Adrenal gland (tissue), 12 donors: Measurements from ENCODE around the gene CMIP. TPM values are rescaled to one million over a fixed set of nuclear protein-coding genes. Genes with fewer than 3 reads are reported as not detected.

ENCODE experiments used
- DNase-seq, 7 donors: peaks; one replicate each; pipeline ENCODE4 v3.0.0-alpha.2; 2019 to 2020
- H3K27ac ChIP-seq, 5 donors: fragments of 200-600 bp; sonication (generic) in 4 of 5; 1 replicate in 3 of 5; 2 replicates in 2 of 5; pipeline versions ENCODE4 v1.5.1 to v1.8.0; 2016 to 2020; ENCODE audit warnings: mild to moderate bottlenecking in 1 of 5
- H3K27me3 ChIP-seq: fragments of 200-600 bp; 2 replicates; pipeline ENCODE4 v1.8.0; 2021
- H3K36me3 ChIP-seq, 2 donors: fragments of 200-600 bp; replicated peaks in 1 of 2; 1 replicate in 1 of 2; 2 replicates in 1 of 2; pipeline versions ENCODE4 v1.5.1 to v1.8.0; 2018 to 2022
- H3K4me1 ChIP-seq, 2 donors: fragments of 200-600 bp; replicated peaks in 1 of 2; 1 replicate in 1 of 2; 2 replicates in 1 of 2; pipeline versions ENCODE4 v1.5.1 to v1.8.0; 2018 to 2021
- H3K4me3 ChIP-seq, 4 donors: fragments of 200-600 bp; sonication (generic) in 3 of 4; one replicate each; pipeline ENCODE4 v1.5.1; 2016 to 2018
- H3K9me3 ChIP-seq, 3 donors: fragments of 200-600 bp; sonication (generic) in 1 of 3; replicated peaks in 1 of 3; 1 replicate in 2 of 3; 2 replicates in 1 of 3; pipeline versions ENCODE4 v1.5.1 to v1.8.0; 2016 to 2021
- POLR2A ChIP-seq, 2 donors: fragments of 450-650 bp; IDR thresholded peaks; one replicate each; pipeline ENCODE4 v1.6.1; 2017; ENCODE audit warnings: antibody characterized with exemption in 2 of 2, mild to moderate bottlenecking in 2 of 2, moderate library complexity in 1 of 2
- WGBS, 4 donors: extraction: QIAGEN DNeasy Blood & Tissue Kit in 2 of 4; methylation state at CpG; one replicate each; pipeline versions ENCODE4 v1.1.5 to v1.1.7; 2013 to 2017; 5-methylcytosine and 5-hydroxymethylcytosine counted together
- intact Hi-C, 2 donors: fragments of 100-400 bp; cut with DNase I; formaldehyde crosslinking; loops; one replicate each; pipeline versions ENCODE4 v1.14.1 to v1.15.0; 2022 to 2023
- polyA plus RNA-seq, 3 donors: library from polyadenylated mRNA; stranded (reverse); fragments of 200-250 nt in 2 of 3; fragments of 350-450 nt in 1 of 3; fragmentation: Illumina TruSeq in 1 of 3; extraction: RNeasy Lipid Tissue Mini Kit (QIAGEN cat#74804) in 1 of 3; gene quantifications; one replicate each; pipeline ENCODE4 v1.2.3, GENCODE V29; 2013 to 2014
- total RNA-seq, 9 donors: library from RNA; depleted of rRNA in 4 of 9; stranded (reverse); fragments of >200 nt in 4 of 9; fragments of 120-200 nt in 1 of 9; fragmentation: NEBNext Ultra II Directional in 1 of 9; extraction: Animal tissue kit (Norgen Biotek cat#: 25700) in 1 of 9; gene quantifications; one replicate each; pipeline versions ENCODE4 v1.1.0 to v1.2.4, GENCODE V29; 2013 to 2023
- TF ChIP-seq, protein P1 (sequence below), 6 experiments: fragments of 450-650 bp in 4 of 6; fragments of 200-600 bp in 2 of 6; sonication (generic) in 1 of 6; IDR thresholded peaks; 1 replicate in 5 of 6; 2 replicates in 1 of 6; pipeline versions ENCODE4 v1.5.1 to v1.8.0; 2016 to 2021; ENCODE audit warnings: antibody characterized with exemption in 6 of 6, mild to moderate bottlenecking in 2 of 6, moderate library complexity in 1 of 6
- donor health status: healthy with polysubstance abuse.
- donor health status: Bipolar disorder and iron deficiency.
- donor health status: DM: yes; HTN: yes; CAD: no.
- donor health status: DM: no; HTN: no; CAD: no.
- donor health status: DM: no; HTN: no; CAD: no.
- donor health status: DM: yes; HTN: yes; CAD: no.

CMIP gene
- total and polyA plus RNA-seq, 12 donors = 8.1 to 87.9 (median 42.5) TPM

DNA sequence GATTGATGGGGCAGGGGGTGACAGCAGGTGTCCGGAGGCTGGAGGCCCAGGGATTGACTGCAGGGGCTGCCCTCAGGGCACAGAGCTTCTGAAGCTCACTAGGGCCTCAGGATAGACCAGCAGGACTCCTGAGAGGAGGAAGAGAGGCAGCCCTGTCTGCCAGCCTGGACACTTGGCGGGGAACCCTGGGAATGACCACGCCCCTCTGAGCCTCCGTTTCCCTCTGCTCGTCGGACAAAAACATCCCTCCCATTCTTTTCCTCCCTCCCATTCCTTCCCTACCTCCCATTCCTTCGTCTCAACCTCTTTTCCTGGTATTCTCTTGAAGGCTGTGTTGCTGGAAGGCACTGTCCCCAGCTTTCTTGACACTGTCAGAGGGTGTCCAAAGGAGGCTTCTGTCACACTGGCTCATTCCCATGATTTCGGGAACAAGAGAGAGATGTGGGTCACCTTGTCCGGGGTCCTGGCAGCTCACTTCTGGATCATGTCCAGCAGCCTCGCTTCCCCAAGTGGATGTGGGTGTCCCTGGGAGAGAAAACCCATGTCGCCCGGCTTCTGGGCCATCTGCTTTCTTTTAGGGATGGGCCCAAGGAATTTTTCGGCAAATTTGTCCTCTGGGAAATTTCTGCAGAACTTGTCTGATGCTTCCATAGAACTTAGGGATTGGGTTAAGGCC is 145.5 kb downstream of the CMIP start:
- intact Hi-C loops = loop anchor here in 1 of 2 donors (10.0 kb wide), 1 partner anchor 55 kb away; no protein-coding TSS in a partner anchor
- no peak for TF ChIP-seq POLR2A (IDR thresholded peaks at IDR 0.05)
- TF ChIP-seq, protein P1, sequence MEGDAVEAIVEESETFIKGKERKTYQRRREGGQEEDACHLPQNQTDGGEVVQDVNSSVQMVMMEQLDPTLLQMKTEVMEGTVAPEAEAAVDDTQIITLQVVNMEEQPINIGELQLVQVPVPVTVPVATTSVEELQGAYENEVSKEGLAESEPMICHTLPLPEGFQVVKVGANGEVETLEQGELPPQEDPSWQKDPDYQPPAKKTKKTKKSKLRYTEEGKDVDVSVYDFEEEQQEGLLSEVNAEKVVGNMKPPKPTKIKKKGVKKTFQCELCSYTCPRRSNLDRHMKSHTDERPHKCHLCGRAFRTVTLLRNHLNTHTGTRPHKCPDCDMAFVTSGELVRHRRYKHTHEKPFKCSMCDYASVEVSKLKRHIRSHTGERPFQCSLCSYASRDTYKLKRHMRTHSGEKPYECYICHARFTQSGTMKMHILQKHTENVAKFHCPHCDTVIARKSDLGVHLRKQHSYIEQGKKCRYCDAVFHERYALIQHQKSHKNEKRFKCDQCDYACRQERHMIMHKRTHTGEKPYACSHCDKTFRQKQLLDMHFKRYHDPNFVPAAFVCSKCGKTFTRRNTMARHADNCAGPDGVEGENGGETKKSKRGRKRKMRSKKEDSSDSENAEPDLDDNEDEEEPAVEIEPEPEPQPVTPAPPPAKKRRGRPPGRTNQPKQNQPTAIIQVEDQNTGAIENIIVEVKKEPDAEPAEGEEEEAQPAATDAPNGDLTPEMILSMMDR (IDR thresholded peaks at IDR 0.05) = no peak
- Histone ChIP-seq H3K4me1 (peaks cover 0 to 7% of the 10 kb centered on the region in 2 donors), H3K9me3 (no peaks in the 10 kb centered on the region), H3K4me3 (no peak overlapping the region), H3K27me3 (no peaks in the 10 kb centered on the region), H3K36me3 (no peaks in the 10 kb centered on the region), H3K27ac (no peak overlapping the region)
- DNase-seq = no peak
- 83 to 90% (median 88%) methylated on average over 11 to 13 of the region's 13 CpGs for WGBS, 4 donors

DNA sequence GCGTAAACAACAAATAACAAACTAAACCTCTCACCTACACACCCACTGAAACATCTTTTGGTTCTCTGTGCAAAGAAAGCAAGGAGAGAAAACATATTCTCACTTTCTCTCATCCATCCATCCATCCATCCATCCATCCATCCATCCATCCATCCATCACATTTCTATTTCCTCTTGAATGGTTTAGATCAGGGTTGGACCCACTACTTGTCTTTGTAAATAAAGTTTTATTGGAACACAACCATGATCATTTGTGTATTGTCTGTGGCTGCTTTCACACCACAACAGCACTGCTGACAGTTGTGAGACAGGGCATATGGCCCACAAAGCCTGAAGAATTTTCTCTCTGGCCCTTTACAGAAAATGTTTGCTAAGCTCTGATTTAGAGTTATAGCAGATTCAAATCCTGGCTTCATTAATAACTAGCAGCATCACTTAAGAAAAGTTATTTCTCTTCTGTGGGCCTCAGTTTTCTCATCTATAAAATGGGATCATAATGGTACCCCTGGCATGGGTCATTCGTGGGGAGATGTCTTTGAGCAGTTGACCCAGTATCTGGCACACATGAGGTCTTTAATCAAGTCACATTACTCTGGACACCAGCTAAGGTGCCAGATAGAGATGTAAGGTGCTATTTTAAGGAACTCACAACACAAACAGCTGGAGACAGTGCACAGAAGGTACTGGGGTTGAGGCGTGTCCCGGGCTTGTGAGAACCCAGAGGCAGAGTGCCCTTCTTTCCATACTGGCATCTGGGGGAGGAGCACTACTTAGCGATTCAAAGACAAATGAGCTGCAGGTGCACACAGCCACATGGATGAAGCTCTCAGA is 146.3 kb downstream of the CMIP start:
- H3K9me3 ChIP-seq = no peaks in the 10 kb centered on the region
- TF ChIP-seq POLR2A (IDR thresholded peaks at IDR 0.05) = no peak
- TF ChIP-seq, protein P1 (IDR thresholded peaks at IDR 0.05) = no peak
- peaks cover 0 to 7% of the 10 kb centered on the region in 2 donors for H3K4me1 ChIP-seq
- no peak for DNase-seq
- 75 to 92% (median 85%) methylated on average over 2 to 5 of the region's 5 CpGs for WGBS, 4 donors
- H3K27ac ChIP-seq = no peak overlapping the region
- intact Hi-C loops = loop anchor here in 1 of 2 donors (10.0 kb wide), 1 partner anchor 56 kb away; no protein-coding TSS in a partner anchor
- no peaks in the 10 kb centered on the region for H3K27me3 ChIP-seq
- no peak overlapping the region for H3K4me3 ChIP-seq
- no peaks in the 10 kb centered on the region for H3K36me3 ChIP-seq

DNA sequence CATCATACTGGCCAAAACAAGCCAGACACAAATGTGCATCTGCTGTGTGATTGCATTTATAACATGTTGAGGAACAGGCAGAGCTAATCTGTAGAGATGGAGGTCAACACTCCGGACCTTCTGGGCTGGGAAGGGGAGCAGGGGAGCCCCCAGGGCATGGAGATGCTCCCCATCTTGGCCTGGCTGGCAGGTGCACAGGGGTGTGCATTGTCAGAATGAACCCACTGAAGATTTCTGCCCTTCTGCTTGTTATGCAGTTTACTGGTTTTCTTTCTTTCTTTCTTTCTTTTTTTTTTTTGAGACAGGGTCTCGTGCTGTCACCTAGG is 146.9 kb downstream of the CMIP start:
- no peak for TF ChIP-seq POLR2A (IDR thresholded peaks at IDR 0.05)
- TF ChIP-seq, protein P1 (IDR thresholded peaks at IDR 0.05) = no peak
- H3K4me1 ChIP-seq = peaks cover 0 to 7% of the 10 kb centered on the region in 2 donors

DNA sequence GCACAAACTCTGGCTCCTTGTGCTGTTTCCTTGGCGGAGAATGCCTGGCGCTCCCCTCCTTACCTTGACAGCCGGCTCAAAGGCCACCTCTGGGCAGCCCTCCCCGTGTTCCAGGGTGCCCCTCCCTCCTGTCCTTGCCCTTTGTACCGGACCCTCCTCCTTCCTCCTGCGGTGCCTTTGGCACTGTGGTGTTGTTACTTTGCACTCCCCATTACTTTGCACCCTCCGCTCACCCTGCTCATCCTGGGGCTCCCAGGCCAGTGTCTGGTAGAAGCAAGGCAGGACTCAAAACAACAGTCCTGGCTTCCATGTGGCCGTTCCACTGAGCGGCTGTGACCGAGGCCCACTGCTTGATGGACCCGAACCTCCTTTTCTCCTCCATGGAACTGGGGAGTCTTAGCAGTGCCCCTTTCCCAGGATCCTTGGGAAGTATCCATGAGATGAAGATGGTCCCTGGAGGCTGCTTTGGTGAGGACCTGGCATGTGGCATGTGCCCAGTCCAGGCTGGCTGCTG is 147.8 kb downstream of the CMIP start:
- Histone ChIP-seq H3K27ac (no peak overlapping the region), H3K4me3 (no peak overlapping the region), H3K36me3 (no peaks in the 10 kb centered on the region), H3K4me1 (peaks cover 0 to 7% of the 10 kb centered on the region in 2 donors), H3K9me3 (no peaks in the 10 kb centered on the region), H3K27me3 (no peaks in the 10 kb centered on the region)
- 65 to 69% (median 67%) methylated on average over 11 of the region's 11 CpGs for WGBS, 4 donors
- intact Hi-C loops = loop anchor here in 1 of 2 donors (10.0 kb wide), 1 partner anchor 58 kb away; no protein-coding TSS in a partner anchor
- TF ChIP-seq, protein P1 (IDR thresholded peaks at IDR 0.05) = no peak
- no peak for TF ChIP-seq POLR2A (IDR thresholded peaks at IDR 0.05)
- DNase-seq = no peak

More for the DNA sequence above, 146.9 kb downstream of the CMIP start:
- whole genome bisulfite sequencing, 4 donors = 85 to 95% (median 92%) methylated on average over 1 to 2 of the region's 2 CpGs
- Histone ChIP-seq H3K36me3 (no peaks in the 10 kb centered on the region), H3K27ac (no peak overlapping the region), H3K4me3 (no peak overlapping the region), H3K9me3 (no peaks in the 10 kb centered on the region), H3K27me3 (no peaks in the 10 kb centered on the region)
- no peak for DNase-seq
- intact Hi-C loops = loop anchor here in 1 of 2 donors (10.0 kb wide), 1 partner anchor 57 kb away; no protein-coding TSS in a partner anchor
